NCI-H1436 treated with DMSO at 0.1 percent for 48 hours (cell line): ENCODE measurements around the gene DNAH11.
"Not testable (repeated sequence)": the region's sequence is repeated elsewhere in the genome, so short reads cannot be mapped to it uniquely, and the experiment has no call there.

ENCODE experiments used
- DNase-seq: peaks from one replicate; lab custom pipeline; 2025; lab: John Stamatoyannopoulos, UW

The DNAH11 gene

DNA sequence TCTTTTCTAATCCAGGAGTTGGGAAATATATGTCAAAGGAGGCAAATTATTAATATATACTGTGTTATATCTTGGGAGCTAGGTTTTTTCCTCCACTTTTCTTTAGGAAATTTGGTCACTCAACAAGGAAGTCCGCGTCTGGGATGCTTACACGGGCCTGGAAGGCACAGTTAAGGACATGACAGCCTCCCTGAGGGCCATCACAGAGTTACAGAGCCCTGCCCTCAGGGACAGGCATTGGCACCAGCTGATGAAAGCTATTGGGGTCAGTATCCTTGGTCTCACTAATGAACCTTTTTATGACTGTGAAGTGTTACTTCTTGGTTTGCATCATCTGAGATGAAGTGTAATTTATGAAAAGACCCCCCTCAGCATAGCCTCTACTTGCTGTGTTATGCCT, 74.7 kb downstream of the DNAH11 start:
- DNase-seq: no peak

DNA sequence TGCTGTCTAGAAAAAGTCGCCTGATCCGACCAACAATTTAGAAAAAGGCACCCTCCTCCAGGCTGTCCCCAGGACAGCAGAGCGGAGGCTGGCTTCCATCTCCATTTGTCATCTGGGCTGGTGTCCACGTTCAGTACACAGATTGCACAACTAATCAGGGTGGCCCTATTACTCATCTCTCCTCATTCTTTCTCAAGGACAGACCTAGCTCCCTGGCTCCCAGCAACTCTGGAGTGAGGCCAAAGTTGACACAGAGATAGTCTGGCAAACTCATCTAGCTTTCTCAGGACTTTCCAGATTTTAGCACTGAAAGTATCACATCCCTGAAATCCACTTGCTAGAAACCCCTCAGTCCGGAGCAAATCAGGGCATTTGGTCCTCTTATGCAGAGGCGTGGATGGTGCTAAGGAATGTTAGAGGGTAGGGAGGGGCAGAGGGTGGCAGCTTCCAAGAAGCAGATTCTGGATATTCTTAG, 75.1 kb downstream of the DNAH11 start:
- no peak for DNase-seq

DNA sequence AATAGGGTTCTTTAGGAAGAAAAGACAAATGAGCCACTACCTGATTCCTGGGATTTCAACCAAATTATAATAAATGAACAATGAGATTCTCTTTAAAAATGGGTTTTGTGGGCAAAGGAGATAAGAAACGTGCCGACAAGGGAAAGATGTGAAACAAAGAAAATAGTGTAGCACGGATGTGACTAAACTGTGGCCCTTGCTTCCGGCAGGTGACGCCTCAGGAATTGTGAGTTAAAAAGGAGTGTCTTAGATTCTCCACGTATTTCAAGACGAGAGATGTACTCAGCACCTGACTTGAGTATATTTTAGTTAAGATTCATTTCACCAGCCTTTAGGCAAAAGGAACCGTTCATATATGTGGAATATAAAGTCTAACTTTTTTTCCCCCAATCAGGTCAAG, 75.9 kb downstream of the DNAH11 start:
- no peak for DNase-seq

DNA sequence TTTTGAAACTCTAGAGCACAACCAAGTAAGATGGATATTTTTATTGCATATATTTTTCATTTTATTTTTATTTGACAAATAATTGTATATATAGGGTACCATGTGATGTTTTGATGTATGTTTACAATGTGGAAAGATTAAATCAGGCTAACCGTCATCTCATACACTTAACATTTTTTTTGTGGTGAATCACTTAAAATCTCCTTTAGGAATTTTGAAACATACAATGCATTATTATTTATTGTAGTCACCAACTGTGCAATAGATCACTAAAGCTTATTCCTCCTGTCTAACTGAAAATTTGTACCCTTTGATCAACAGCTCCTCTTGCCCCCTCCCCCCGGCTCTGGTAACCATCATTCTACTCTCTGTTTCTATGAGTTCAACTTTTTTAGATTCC, 77.2 kb downstream of the DNAH11 start:
- no peak for DNase-seq

DNA sequence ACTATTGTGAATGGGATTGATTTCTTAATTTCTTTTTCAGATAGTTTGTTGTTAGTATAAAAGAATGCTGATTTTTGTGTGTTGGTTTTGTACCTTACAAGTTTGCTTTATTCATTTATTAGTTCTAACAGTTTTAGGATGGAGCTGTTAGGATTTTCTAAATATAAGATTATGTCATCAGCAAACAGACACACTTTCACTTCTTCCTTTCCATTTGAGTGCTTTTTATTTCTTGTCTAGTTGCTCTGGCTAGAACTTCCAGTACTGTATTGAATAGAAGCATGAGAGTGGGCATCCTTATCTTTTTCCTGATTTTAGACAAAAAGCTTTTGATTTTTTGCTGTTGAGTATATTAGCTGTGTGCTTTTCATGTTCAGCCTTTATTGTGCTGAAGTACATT, 81.5 kb downstream of the DNAH11 start:
- DNase-seq: no peak

DNA sequence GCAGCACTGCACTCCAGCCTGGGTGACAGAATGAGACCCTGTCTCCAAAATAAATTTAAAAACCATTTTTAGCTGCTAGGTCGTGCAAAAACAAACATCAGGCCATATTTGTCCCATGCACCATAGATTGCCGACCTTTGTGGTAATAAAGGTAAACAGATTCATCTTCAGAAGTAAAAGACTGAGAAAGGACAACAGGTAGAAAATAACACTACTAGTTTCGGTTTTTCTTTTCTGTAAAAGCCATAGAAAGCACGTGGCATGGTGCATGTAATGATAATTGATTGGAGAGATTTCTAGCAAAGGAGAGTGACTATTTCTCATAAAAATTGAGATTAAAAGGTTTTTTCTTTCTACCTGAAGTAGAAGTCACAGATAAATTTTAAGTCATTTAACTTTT, 93.9 kb downstream of the DNAH11 start:
- DNase-seq: no peak

DNA sequence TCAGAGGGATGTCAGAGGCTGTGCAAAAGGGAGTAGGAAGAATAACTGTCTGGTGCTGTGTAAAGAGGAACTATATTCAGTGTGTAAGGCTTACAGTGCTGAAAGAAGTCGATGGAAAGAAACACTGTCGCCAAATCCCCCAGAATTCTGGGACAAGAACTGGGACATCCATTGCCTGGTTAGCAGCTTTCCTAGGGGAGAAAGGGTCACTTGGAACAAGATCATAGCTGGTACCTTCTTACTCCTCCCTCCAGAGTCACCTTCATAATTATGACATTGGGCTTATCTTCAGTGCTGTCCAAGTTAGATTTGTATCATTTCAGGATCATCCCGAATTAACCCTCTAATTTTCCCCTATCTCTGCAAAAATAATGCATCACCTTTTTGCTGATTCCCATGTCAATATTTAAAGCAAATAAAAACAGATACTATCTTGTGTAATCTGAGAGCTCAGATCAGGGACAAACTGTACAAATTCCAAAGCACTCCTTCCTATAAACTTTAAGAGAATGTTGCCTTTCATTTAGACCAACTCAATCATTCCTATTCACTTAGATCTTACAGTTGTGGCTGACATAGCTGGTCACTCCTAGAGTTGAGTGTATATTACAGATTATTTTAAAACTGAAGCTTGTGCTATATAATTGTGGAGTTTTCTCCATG, 96.5 kb downstream of the DNAH11 start:
- DNase-seq: no peak

DNA sequence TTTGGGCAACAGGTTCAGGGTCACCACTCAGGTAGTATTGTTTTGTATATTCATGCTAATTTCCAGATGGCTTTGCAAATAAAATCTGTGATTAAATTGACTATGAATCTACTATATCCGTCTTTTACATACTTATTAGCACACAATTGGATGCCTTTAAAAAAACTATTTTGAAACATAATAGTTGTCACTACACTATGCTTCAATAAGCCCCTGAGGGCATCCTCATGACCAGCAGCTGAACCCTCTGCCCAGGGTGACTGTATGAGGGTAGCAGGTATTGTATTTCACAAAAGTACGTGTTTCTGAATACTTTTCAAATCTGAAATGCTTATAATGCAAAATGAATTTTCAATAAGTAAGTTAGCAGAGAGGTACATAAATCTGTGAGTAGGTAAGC, 97.3 kb downstream of the DNAH11 start:
- DNase-seq: no peak

DNA sequence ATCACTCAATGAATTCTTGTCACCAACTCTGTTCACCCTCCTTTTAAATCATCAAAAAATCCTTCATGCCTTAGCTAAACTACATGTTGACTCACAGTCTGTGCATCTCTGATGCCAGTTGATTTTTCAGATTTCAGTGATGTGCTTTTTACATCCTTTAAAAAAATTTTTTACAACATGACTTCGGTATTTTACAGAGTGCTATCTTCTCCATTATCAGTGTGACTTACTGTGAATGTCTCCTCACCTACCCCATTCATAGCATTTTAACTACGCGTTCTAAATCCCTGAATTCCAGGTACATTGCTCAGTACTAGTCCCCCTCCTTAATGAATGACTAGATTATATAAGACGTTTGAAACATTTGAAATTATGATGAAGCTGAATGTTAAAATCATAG, 98.7 kb downstream of the DNAH11 start:
- no peak for DNase-seq

DNA sequence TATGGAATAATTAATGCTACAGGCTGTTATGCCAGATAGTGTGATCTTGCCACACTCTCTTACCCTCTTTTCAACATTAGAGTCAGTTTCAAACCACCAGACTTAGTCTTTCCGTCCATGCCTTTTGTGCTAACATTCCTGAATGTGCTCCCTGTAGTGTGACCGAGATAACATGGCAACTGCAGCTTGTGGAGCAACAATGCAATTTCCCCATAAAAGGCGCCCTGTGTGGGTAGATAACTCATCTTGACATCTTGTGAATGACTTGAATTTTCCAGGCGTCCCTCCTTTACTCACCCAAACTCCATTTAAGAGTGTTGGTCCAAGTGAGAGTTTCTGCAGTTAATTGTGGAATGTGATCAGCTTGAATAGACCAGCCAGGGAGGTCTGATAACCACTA, 99.6 kb downstream of the DNAH11 start:
- DNase-seq: no peak

DNA sequence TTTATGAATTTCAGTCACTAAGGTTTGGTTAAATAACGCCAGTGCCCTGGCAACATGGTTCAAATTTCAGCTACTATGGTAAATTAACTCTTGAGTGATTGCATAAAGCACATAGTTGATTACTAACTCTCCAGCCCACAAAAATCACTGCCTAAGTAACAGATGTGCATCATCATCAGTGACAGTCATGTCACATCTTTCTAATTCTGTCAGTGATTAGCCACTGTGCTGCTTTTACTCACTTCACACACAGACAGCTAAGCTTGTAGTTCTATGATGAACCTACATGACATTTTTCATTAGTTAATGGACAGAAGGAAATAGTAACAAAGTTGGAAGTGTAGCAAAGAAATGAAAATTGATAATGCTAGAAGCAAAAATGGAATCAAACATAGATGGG, 108.9 kb downstream of the DNAH11 start:
- DNase-seq: no peak

DNA sequence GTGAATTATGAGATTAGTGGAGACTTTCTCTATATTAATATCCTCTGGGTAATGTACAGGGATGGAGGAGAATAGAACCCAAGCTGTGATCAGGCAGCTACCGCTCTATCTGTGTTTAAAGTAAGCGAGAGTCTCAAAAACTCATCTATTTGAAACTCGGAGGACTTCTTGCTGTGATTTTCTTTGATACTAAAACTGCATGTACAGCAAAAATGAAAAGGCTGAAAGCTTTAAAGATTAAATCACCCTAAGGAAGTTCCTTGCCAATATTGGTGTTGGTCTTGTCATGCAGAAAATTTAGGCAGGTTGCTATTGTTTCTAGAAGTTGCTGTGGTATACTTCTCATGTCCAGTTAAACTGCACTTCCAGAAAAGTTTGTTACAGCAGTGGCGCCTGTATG, 110.8 kb downstream of the DNAH11 start:
- no peak for DNase-seq

DNA sequence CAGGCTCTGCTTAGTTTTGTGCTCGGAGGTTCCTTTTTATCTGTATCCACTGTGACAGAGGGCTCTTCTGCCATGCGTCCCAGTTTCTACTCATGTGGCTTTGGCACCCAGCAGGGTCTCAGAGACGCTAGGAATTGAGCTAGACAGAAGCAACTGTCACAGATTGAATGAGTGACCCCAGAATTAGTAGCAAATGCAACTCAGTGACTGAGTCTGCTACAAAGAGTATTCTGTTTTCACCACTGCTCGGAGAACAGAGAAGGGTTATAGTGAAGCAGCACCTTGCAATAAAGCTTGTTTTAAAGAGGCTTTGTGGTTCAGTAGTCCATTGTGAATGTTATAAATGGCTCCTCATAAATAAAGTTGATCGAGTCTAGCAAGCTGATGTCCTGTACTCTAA, 113.2 kb downstream of the DNAH11 start:
- DNase-seq: no peak

DNA sequence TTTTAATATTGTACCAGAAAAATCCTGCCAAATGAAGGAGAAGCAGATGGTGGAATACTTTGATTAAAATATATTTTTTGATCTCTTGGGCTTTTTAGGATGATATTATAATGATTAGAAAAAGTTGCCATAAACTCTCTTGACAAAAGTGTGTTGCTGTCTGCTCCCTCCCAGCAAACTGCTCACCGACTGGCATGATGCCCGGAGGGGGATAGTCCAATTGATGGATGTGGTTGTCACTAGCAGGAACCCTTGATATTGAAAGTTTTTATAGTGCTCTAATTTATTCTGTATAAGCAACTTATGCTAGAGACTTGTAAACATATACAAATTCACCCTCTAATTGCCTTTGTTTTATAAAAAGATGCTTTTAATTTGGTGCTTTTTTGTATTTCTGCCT, 114.0 kb downstream of the DNAH11 start:
- no peak for DNase-seq

DNA sequence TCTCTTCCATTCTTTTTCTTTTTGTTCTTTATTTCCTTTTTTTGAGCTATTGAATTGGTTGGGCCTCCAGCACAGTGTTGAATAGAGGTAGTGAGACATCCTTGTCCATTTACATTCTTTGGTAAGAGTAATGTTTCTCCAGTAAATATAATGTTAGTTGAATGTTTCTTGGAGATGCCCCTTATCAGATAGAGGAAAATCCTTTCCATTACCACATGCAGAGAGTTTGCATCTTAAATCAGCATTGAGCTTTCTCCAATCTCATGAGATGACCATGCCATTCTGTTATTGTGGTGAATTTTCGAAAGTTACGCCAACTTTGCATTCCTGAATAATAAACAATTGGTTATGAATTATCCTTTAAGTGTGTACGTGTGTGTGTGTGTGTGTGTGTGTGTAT, 127.7 kb downstream of the DNAH11 start:
- DNase-seq: no peak

DNA sequence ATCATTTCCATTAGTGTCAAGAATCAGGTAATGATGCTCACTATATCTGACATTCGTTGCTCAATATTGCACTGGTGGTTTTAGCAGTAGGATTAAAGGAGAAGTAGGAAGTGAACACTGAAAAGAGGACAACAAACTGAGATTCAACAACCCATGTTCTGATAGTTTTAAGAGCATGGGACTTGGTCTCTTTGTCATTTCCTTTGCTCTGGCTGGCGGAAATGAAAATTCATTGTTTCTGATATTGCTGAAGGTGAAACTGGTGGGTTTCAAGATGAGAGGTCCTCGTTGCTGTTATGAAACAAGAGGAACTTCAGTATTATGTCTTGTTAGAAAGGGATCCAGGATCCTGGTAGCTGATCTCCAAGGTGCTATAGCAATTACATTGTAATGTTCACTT, 129.0 kb downstream of the DNAH11 start:
- DNase-seq: no peak

DNA sequence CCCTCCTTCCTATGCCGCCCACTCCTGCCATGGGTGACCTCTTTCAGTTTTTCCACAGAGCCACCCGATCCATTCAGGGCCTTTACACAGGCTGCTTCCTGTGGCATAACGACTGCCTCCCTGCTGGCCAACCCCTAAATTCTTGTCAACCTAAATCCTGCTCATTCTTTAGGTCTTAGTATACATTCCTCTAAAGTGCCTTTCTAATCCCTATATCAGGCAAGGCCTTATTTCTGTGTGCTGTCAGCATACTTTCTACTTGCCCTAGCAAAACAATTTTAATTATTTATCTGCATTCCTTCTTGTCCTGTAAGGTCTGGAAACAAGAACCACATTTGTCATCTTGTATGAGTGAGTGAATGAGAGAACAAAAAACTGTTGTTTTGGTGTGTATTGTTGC, 132.4 kb downstream of the DNAH11 start:
- no peak for DNase-seq

DNA sequence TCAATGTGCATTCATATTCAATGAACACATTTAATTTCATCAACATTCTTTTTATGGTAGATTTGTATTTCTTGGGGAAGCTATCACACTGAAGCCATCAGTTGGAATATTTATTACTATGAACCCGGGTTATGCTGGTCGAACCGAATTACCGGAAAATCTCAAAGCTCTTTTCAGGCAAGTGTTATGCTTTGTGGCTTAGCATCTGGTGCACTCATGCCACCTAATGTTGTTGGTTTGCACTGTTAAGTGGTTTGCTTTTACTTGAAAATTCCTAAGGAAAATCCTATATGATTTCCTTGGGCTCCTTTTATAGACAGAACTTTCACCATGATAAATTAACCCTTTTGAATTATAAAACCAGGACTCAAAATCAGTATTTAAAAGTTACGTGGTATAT, 147.9 kb downstream of the DNAH11 start:
- no peak for DNase-seq

DNA sequence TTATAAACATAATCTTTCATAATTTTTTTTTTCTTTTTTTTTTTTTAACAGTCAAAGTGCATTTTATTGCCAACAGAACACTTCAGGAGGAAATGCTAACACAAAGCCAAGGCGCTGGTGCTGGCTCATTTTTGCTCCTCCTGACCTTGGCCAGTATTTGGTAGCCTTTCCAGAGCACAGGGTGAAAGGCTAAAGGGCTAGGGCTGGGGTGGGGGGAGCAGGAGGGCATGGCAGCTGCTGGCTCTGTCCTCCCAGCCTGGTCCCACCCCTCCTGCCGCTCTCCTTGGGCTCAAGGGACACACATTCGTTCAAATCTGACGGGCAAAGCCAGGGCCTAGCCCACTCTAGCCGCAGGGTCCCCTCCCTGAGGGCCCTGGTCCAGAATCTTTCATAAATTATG, 148.3 kb downstream of the DNAH11 start:
- not testable (repeated sequence) for DNase-seq

DNA sequence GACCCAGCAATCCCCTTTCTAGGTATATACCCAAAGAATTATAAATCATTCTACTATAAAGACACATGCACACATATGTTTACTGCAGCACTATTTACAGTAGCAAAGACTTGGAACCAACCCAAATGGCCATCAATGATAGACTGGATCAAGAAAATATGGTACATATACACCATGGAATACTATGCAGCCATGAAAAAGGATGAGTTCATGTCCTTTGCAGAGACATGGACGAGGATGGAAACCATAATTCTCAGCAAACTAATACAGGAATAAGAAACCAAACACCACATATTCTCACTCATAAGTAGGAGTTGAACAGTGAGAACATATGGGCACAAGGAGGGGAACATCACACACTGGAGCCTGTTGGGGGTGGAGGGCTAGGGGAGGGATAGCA, 157.7 kb downstream of the DNAH11 start:
- DNase-seq: not testable (repeated sequence)

DNA sequence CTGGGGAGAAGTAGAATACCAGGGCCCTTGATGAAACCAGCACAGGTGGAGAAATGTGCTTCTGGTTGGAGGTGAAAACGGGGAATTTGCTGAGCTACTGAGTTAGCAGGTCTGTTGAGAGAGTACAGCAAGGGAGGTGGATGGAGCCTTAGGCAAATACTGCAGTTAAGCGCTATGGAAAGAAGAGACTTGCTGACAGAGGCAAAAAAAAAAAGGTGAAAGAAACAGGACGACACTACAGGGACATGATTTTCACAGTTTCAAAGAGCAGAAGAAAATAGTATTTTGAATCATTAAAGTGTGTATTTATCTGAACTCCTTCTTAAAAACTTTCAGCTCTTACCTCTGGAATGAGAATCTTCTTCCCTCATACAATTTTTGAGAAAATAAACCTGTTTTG, 159.5 kb downstream of the DNAH11 start:
- no peak for DNase-seq

DNA sequence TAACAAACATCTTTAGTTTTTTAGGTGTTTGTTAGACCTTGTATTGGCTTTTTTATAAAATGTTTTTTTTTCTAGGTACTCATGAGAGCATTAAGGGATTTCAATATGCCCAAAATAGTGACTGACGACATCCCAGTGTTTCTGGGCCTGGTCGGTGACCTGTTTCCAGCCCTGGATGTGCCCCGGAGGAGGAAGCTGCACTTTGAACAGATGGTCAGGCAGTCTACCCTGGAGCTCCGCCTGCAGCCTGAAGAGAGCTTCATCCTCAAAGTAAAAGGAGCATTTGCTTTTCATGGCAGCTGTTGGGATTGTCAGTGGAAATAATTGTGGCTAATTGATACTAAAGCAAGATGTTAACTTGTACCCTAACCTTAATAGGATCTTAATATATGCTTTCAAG, 161.5 kb downstream of the DNAH11 start:
- no peak for DNase-seq

DNA sequence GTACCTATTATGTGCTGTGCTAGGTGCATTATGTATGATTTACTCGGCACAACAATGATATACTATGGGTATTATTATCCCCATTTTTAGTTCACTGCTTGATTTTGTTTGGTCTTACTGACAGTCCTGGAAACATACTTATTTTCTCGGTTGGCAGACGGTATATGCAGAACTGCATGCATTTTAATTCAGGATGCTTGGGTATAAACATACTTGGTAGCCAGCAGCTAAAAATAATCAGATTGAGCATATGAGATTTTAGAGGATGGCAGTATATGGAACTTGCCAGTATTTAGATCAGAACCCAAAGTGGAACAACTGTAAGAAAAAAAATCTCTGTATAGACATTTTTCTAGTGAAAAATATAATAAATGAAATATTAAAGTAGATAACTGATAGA, 163.3 kb downstream of the DNAH11 start:
- DNase-seq: no peak

DNA sequence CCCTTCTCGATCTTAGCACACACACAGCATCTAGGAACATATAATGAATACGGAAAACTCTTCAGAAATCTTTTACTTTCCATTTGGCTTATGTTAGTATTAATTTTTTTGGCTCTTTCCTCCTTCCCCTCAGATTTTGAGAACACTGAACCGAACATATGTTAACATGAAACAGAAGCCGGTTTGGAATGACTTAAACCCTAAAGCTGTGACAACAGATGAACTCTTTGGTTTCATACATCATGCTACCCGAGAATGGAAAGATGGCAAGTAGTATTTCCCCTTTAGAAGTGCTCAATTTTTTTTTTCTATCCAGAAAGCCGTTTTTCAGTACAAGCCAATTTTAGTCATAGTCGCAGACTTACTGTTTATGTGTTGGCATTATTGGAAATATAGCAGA, 164.7 kb downstream of the DNAH11 start:
- DNase-seq: no peak

DNA sequence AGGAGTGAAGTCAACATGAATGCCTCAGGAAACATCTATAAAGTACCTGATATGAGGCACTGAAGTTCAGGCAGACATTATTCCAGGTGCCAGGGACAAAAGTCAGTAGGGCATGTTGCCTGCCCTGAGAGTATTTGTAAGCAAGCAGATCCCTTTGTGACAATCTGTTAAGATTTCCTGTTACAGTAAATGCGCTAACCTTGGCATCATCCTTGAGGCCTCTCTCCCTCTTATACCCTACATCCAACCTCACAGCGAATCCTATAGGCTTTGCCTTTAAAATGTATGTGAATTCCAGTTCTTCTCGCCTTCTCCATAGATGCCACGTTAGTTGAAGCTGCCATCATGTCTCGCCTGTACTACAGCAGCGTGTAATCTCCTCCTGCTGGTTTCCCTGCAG, 165.3 kb downstream of the DNAH11 start:
- DNase-seq: no peak
